ENCODE measurements around the gene GBE1. TPM values are rescaled to one million over a fixed set of nuclear protein-coding genes. Genes with fewer than 3 reads are reported as not detected.

GBE1 gene
- total and polyA plus RNA-seq, 2 experiments from 2014 or later, result 27.2 to 71.2 TPM

DNA sequence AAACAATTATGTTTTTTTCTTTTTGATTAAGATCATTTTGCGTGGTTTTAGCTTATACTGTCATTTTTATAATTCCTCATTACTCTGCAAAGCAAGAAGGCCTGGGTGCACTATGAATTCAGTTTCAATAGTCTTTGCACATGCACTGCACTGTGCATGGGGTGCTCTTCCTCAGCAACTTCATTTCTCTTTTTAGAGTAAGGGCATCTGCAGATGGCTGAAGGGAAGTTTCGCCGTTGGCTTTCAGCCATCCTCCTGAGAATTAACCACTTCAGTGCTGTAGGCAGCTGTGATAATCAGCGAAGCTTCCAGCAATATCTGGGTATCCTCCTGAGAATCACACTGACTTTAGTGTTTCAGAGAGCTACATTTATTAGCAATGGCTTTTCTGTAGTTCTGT lies 284.8 kb downstream of the GBE1 start:
- Histone ChIP-seq H3K36me3 (no peaks in the 10 kb centered on the region), H3K4me3 (no peak overlapping the region), H3K27ac (no peak overlapping the region), H3K27me3 (no peaks in the 10 kb centered on the region), H3K9me3 (ENCODE audit: low read depth) (no peaks in the 10 kb centered on the region), H3K4me1 (ENCODE audit: low read depth) (peaks cover 6% of the 10 kb centered on the region)
- DNase-seq (ENCODE audit: low read depth in 1 of 2, low spot score in 1 of 2), result no peak
- TF ChIP-seq, protein P1, sequence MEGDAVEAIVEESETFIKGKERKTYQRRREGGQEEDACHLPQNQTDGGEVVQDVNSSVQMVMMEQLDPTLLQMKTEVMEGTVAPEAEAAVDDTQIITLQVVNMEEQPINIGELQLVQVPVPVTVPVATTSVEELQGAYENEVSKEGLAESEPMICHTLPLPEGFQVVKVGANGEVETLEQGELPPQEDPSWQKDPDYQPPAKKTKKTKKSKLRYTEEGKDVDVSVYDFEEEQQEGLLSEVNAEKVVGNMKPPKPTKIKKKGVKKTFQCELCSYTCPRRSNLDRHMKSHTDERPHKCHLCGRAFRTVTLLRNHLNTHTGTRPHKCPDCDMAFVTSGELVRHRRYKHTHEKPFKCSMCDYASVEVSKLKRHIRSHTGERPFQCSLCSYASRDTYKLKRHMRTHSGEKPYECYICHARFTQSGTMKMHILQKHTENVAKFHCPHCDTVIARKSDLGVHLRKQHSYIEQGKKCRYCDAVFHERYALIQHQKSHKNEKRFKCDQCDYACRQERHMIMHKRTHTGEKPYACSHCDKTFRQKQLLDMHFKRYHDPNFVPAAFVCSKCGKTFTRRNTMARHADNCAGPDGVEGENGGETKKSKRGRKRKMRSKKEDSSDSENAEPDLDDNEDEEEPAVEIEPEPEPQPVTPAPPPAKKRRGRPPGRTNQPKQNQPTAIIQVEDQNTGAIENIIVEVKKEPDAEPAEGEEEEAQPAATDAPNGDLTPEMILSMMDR (IDR thresholded peaks at IDR 0.05; ENCODE audit: low read depth, low read length), result no peak

DNA sequence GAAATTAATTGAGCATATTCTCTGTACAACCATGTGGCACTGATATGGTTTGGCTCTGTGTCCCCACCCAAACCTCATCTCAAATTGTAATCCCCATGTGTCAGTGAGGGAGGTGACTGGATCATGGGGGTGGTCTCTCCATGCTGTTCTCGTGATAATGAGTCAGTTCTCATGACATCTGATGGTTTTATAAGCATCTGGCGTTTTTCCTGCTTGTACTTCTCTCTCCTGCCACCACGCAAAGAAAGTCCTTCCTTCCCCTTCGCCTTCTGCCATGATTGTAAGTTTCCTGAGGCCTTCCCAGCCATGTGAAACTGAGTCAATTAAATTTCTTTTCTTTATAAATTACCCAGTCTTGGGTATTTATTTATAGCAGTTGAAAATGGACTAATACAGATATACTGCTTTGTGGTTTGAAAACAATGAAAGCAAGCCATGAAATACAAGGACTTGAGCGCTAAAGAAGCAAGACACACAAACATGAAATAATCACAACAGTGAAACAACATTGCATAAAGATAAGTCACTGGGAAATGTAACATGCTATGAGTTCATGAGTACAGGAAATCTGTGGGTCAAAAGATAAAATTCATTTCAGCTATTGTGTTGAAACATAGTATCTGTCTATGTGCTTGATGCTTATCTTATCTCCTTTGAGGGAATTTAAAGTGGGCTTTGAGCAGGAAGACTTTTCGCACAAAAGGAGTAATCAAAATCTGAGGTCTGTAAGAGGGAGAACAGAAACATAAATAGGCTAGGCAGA lies 288.7 kb downstream of the GBE1 start:
- TF ChIP-seq, protein P1 (IDR thresholded peaks at IDR 0.05; ENCODE audit: low read depth, low read length), result no peak
- no peaks in the 10 kb centered on the region for H3K27me3 ChIP-seq
- H3K27ac ChIP-seq, result no peak overlapping the region
- peaks cover 13% of the 10 kb centered on the region for H3K4me1 ChIP-seq (ENCODE audit: low read depth)
- no peaks in the 10 kb centered on the region for H3K36me3 ChIP-seq
- no peaks in the 10 kb centered on the region for H3K9me3 ChIP-seq (ENCODE audit: low read depth)
- peak in 1 of 2 donors; percentile 50 for DNase-seq (ENCODE audit: low read depth in 1 of 2, low spot score in 1 of 2)
- H3K4me3 ChIP-seq, result no peak overlapping the region

DNA sequence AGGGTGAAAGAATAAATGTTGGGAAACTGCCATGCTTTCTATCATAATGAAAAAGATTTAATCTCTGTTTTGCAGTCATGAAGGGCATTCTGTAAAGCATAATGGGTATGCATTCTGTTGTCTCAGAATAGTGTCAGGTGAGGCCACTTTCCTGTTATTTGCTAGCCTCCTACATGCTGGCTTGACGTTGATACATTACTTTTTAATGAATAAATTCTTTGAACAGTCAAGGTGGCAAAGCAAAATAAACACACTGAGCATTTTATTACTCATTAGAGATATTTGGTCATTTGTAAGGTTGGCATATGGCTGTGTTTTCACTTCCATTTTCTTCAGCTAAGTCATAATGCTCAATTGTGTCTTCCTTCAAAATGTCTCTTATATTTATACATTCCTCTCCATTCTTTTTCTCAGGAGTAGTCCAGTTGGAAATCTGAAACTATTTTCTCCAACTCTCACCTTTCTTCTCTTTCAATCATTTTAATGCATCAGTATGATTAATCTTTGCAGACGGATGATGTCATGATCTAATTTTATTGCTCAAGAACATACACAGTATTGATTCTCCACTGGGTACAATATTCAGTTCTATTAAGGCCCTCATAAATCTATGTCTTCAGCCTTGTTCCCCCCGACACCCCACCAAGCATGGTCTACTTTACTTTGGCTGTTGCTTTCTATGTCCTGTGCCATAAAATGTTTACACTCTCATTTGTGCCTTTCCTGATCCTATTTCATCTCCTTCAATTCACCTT lies 290.7 kb downstream of the GBE1 start:
- H3K9me3 ChIP-seq (ENCODE audit: low read depth), result no peaks in the 10 kb centered on the region
- H3K27ac ChIP-seq, result no peak overlapping the region
- no peaks in the 10 kb centered on the region for H3K36me3 ChIP-seq
- no peak for DNase-seq (ENCODE audit: low read depth in 1 of 2, low spot score in 1 of 2)
- H3K4me1 ChIP-seq (ENCODE audit: low read depth), result peaks cover 13% of the 10 kb centered on the region
- TF ChIP-seq, protein P1 (IDR thresholded peaks at IDR 0.05; ENCODE audit: low read depth, low read length), result no peak
- H3K4me3 ChIP-seq, result no peak overlapping the region
- no peaks in the 10 kb centered on the region for H3K27me3 ChIP-seq

DNA sequence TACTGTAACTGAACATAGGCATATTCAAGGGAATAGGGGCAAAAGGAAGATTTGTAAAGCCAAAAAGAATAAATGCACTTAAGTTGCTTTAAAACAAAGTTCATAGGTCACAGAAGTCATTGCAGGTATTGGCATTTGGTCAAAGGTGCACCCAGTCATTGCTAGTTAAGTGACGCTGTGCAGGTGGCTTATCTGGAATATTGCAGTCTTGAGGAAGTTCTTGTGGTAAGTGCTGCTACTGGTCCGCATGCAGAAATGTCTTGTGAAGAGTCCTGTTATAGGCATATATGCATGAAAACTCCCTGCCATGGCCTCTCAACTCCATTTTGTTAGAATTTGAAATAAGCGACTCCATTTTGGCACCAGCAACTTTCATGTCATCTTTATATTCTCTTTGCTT lies 293.1 kb downstream of the GBE1 start:
- no peaks in the 10 kb centered on the region for H3K9me3 ChIP-seq (ENCODE audit: low read depth)
- no peaks in the 10 kb centered on the region for H3K27me3 ChIP-seq
- no peak for DNase-seq (ENCODE audit: low read depth in 1 of 2, low spot score in 1 of 2)
- no peaks in the 10 kb centered on the region for H3K36me3 ChIP-seq
- peaks cover 12% of the 10 kb centered on the region for H3K4me1 ChIP-seq (ENCODE audit: low read depth)
- no peak overlapping the region for H3K27ac ChIP-seq
- H3K4me3 ChIP-seq, result no peak overlapping the region
- TF ChIP-seq, protein P1 (IDR thresholded peaks at IDR 0.05; ENCODE audit: low read depth, low read length), result no peak

DNA sequence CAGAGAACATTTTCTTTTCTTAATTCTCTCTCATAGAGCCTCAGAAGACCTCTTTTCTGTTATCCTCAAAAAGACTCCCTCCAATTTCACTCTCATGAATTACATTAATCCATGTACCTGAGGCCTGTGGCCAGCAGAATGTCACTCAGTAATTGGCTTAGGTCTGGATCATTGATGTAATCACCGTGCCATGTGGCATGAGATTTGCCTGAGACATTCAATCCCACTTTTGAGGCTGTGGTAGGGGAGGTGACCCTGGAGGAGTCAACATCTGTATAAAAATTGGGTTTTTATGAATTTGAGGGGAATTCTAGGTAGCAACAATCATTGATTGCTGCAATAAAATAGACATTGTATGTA lies 295.3 kb downstream of the GBE1 start:
- no peak for DNase-seq (ENCODE audit: low read depth in 1 of 2, low spot score in 1 of 2)
- no peak overlapping the region for H3K27ac ChIP-seq
- no peaks in the 10 kb centered on the region for H3K9me3 ChIP-seq (ENCODE audit: low read depth)
- no peaks in the 10 kb centered on the region for H3K36me3 ChIP-seq
- H3K4me1 ChIP-seq (ENCODE audit: low read depth), result peaks cover 7% of the 10 kb centered on the region
- H3K4me3 ChIP-seq, result no peak overlapping the region
- no peaks in the 10 kb centered on the region for H3K27me3 ChIP-seq
- TF ChIP-seq, protein P1 (IDR thresholded peaks at IDR 0.05; ENCODE audit: low read depth, low read length), result no peak

Measured in cardiac muscle cell (in vitro differentiated cells and primary cell).